SK-N-MC (cell line): Measurements from ENCODE around the gene VSX2.

Source experiments
- EZH2 ChIP-seq: fragments of 200-600 bp; sonication (generic); IDR thresholded peaks from one replicate; pipeline ENCODE4 v1.6.1; 2017; ENCODE audit warnings: antibody characterized with exemption
- POLR2AphosphoS5 ChIP-seq: IDR thresholded peaks from 2 replicates; pipeline ENCODE4 v1.6.1; 2012; ENCODE audit warnings: mild to moderate bottlenecking, low read depth, low read length, borderline replicate concordance

DNA sequence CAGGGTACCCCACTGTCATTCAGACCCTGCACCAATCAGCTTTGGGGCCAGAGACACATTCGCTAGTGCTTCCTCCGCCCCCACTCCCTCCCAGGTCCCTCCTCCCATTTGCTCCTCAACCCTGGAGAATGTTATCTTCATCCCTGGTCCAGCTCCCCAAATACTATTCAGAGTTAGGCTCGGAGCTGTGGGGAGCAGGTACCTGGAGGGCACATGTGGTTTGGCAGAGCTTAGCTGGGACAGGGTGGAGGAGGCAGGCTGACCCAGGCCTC is 19.5 kb downstream of the VSX2 start:
- TF ChIP-seq EZH2 = no peak
- no peak for TF ChIP-seq POLR2AphosphoS5
